Stimulated activated CD4-positive, alpha-beta T cell treated with anti-CD3 and anti-CD28 coated beads, TNF-alpha, amount 100 ng/mL, for 24 hours (primary cell): Measurements from ENCODE around the gene HPDL.
"Not testable (repeated sequence)": the region's sequence is repeated elsewhere in the genome, so short reads cannot be mapped to it uniquely, and the experiment has no call there.

Experiments used
- DNase-seq, 3 experiments: peaks; one replicate each; pipeline ENCODE4 v3.0.0-alpha.2; 2020; ENCODE audit warnings: low read depth in 3 of 3

Gene HPDL

DNA sequence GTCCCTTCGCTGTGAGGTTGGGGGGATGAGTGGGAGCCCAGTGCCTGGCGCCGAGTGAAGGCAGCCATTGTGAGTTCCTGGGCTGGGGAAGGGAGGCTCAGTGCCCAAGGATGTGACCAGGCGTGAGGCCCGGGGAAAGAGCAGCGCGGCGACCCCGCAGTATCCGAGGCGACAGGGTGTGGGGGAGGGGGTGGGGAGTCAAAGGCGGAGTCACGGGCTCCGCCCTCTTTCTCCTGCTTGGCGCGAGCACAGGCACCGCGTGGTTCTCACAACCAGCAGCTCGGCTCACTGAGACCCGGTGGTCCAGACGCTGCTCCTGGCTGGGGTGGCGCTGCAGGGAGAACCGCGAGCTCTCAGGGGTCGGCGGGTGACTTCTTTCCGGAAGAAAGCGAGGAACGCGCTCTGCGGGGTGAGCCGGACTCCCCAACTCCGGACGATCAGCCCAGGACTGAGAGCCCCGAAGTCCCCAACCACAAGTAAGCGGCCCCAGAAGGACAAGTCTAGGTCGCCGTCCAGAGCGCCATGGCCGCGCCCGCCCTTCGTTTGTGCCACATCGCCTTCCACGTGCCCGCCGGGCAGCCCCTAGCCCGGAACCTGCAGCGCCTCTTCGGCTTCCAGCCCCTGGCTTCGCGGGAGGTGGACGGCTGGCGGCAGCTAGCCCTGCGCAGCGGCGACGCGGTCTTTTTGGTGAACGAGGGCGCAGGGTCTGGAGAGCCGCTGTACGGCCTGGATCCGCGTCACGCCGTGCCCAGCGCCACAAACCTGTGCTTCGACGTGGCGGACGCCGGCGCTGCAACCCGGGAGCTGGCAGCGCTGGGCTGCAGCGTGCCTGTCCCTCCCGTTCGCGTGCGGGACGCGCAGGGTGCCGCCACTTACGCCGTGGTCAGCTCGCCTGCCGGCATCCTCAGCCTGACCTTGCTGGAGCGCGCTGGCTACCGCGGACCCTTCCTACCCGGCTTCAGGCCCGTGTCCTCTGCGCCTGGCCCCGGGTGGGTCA is at the start of gene HPDL:
Gene HPDL (plus strand): TSS at position 269 of the 997 bp plus-strand sequence. CDS start 254 bp downstream, at position 523.
- DNase-seq, result peak; percentile 47 to 83 (median 57)

DNA sequence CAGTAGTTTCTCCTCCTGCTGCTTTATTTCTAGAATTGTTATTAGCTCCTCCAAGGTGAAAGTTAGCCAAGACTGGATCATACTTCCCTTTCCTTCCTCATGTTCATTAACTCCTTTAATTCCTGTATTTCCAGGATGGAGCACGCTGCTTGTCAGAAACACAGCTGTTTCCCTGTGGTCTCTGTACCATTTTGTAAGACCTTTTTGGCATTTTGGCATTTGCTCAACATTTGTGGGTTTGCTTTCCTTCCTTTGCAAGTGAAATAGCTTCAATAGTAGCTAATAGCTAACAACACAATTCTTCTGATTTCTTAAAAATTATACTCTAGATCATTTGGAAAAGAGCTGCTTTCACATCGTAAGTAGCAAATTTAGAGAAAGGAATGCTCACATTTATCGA is 44.3 kb upstream of the HPDL start:
- DNase-seq, result no peak

DNA sequence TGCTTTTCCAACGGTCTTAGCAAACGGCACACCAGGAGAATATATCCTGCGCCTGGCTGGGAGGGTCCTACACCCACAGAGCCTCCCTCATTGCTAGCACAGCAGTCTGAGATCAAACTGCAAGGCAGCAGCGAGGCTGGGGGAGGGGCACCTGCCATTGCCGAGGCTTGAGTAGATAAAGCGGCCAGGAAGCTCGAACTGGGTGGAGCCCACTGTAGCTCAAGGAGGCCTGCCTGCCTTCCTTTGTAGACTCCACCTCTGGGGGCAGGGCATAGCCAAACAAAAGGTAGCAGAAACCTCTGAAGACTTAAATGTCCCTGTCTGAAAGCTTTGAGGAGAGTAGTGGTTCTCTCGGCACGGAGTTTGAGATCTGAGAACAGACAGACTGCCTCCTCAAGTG is 41.8 kb upstream of the HPDL start:
- not testable (repeated sequence) for DNase-seq

DNA sequence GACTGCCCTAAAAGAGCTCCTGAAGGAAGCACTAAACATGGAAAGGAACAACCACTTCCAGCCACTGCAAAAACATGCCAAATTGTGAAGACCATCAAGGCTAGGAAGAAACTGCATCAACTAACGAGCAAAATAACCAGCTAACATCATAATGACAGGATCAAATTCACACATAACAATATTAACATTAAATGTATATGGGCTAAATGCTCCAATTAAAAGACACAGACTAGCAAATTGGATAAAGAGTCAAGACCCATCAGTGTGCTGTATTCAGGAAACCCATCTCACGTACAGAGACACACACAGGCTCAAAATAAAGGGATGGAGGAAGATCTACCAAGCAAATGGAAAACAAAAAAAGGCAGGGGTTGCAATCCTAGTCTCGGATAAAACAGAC is 40.2 kb upstream of the HPDL start:
- DNase-seq, result not testable (repeated sequence)

DNA sequence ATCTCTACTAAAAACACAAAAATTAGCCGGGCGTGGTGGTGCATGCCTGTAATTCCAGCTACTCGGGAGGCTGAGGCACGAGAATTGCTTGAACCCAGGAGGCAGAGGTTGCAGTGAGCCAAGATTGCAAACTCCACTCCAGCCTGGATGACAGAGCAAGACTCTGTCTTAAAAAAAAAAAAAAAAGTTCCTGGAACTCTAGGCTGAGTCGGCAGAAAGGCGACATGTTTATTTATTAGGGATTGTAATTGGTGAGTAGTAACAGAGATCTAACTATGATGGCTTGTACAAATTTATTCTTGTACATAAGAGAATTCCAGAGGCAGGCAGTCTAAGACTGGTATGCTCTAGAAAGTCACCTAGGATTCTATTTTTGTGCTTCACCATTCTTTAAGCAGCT is 35.7 kb upstream of the HPDL start:
- DNase-seq, result not testable (repeated sequence)

DNA sequence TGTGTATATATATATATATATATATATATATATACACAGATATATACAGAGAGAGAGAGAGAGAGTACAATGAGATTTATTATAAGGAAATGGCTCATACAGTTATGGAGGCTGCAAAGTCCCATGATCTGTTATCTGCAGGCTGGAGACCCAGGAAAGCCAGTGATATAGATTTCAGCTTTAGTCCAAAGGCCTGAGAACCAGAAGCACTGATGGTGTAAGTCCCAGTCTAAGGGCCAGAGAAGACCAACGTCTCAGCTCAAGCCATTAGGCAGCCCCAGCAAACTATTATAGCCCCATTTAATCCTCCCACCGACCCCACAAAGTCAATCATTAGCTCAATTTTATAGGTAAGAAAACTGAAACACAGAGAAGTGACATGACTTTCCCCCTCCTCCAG is 35.0 kb upstream of the HPDL start:
- no peak for DNase-seq

DNA sequence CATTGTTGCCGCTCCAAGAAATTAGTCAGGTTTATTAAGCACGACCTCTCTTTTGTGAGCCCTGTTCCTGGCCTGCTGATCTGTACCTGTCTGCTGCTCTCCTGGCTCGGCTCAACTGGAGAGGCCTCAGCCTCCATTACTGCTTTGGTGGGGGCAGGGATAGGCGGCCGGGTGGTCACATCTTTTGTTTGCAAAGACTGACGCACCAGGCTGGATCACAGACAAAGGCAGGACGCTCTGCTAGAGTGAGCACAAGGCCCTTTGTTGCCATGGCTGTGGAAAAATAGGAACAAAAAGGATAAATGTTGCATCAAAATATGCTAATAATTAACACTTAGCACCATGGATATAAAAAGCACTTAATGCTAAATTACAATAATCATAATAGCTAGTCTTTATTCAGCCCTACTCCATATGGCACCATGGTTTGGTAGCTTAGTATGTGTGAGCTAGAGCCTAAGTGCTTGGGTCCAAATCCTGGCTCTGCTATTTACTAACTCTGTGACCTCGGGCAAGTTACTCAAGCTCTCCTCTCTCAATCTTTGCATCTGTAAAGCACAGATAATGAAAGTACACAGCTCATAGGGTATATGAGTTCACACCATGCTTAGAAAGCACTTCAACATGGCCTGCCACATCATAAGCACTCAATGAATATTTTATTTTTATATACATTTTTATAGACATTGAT is 28.9 kb upstream of the HPDL start:
- no peak for DNase-seq

DNA sequence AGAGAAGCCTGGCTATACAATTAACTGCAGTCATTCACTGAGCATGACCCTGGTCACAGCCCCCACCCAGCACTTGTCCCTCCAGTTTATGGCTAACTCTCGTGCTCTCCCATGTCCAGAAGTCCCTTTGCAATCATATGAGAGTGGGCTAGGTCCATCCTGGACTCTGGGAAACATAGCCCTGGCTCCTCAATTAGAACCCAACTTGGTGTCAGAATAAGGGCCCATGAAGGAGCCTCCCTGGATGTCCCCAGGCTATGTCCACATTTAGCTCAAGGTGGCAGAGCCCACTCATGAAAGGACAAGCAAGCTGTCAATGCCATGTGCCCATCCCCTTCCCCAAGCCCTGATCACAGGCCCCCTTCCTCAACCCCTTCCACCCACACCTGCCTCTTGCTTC is 27.4 kb upstream of the HPDL start:
- DNase-seq, result no peak

DNA sequence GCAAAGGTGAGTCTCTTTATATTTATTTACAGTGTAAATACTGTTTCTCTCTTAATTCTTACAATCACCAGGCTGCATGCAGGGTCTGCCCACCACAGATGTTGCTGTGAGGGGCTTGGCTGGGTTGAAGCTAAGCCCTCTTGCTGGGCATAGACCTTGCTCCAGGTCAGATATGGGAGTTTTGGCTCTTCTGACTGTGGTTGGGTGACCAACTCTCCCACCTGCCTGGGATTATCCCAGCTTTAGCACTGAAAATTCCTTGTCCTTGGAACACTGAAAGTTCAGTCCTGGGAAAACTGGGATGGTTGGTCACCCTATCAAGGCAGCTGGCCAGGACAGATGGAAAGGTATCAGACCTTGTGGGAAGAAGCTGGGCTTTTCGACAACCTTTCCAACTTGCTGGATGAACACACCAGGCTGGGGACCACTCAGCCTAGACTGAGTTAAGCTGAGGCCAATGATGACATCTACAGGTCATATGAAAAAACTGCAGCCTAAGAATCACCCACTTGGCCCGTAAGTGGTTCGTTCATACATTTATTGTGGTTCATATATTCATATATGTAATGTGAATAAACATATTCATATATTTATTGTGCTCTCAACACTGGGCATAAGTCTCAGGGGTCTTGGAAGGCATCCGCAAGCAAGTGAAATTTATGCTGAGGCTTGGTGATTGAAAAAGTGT is 26.6 kb upstream of the HPDL start:
- peak in 2 of 3 experiments; percentile 21 to 22 for DNase-seq

DNA sequence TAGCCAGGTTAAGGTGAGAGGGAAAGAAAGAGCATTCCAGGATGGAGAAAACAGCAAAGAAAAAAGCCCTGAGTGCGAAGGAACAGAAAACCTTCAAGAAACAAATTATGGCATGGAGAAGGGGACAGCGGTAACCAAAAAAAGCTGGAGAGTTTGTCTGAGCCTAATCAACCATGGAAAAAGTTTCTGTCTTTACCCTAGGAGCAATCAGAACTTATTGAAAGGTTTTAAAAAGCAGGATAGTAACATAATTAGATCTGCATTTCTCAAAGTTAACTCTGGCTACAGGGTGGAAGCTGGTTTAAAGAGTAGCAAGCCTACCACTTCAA is 26.1 kb upstream of the HPDL start:
- DNase-seq, result no peak

DNA sequence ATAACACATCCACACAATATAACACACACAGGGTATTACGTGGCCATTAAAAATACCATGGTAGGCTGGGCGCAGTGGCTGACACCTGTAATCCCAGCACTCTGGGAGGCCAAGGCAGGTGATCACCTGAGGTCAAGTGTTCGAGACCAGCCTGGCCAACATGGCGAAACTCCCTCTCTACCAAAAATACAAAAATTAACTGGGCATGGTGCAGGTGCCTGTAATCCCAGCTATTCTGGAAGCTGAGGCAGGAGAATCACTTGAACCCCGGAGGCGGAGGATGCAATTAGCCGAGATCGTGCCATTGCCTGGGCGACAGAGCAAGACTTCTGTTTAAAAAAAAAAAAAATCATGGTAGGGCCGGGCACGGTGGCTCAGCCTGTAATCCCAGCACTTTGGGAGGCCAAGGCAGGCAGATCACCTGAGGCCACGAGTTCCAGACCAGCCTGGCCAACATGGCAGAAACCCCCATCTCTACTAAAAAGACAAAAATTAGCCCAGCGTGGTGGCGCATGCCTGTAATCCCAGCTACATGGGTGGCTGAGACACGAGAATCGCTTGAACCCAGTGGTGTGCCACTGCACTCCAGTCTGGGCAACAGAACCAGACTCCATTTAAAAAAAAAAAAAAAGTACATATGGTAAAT is 24.1 kb upstream of the HPDL start:
- no peak for DNase-seq

DNA sequence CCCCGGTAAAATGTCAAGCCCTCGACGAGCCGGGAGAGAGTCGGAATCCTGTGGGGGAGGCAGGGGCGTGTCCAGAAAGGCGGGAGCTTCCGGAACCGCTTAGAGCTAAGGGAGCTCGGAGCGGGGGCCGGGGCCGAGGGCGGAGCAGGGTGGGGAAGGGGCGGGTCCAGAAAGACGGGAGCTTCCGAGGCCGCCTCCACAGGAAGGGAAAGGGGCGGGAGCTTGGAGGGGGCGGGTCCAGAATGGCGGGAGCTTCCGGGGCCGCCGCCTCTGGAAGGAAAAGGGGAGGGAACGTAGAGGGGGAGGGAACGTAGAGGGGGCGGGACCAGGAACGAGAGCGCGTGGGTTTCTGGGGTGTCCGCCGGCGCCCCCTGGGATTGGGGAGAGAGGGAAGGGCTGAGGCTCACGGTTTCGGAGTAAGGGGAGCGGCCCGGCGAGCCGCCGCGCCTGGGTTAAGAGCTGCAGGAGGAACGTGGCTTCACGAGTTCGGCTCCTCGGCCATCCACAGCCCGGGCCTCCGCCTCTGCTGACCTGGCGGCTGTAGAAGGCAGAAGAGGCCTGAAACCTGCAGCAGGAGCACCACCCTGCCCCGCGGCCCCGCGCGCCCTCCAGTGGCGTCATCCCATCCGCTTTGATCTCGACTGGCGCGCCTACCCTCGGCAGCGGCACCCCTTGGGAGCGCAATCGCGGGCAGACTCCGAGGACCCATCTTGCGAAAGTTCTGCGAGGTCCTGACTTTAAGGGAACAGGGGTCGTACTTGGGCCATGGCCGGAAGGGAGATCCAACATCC is 23.0 kb upstream of the HPDL start:
- peak; percentile 97 to 100 (median 97) for DNase-seq

DNA sequence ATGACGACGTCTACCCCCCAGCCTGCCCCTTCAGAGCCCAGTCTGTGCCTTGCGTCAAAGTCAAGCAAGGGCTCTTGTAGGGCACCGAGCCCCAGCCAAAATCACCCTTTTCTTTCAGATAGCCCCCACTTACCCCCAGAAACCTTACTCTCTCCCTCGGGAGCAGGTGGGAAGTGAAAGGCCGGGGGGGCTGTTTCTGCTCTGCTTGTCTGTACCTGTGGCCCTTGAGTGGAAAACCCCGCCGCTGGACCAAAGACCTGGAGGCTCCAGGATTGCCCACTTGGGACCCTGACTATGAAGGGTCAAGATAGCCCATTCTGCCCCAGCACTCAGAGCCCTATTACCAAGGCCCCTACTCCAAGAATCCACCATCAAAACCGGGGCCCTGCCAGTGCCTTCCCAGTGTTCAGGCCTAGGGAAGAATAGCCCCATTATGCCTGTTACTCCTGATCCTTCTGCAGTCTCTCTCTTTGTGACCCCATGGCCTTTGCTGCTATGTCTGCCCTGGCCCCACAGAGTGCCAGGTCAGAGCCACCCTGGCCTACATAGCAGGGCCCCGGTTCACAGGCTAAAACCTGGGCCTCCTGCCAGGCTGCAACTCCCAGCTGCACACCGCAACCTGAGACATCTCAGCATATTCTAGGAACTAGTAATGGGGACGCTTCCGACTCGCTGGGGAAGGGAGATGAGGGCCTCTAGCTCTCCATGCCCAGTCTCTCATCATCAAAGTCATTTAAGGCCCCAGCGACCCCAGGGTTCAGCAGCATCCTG is 22.2 kb upstream of the HPDL start:
- DNase-seq, result no peak

DNA sequence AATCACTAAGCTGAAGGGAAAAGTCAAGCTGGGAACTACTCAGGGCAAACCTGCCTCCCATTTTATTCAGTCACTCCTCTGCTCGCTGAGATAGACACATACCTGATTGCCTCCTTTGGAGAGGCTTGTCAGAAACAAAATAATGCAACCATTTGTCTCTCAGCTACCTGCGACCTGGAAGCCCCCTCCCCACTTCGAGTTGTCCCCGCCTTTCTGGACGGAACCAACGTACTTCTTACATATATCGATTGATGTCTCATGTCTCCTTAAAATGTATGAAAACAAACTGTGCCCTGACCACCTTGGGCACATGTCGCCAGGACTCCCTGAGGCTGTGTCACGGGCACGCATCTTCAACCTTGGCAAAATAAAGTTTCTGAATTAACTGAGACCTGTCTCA is 21.5 kb upstream of the HPDL start:
- DNase-seq, result no peak

DNA sequence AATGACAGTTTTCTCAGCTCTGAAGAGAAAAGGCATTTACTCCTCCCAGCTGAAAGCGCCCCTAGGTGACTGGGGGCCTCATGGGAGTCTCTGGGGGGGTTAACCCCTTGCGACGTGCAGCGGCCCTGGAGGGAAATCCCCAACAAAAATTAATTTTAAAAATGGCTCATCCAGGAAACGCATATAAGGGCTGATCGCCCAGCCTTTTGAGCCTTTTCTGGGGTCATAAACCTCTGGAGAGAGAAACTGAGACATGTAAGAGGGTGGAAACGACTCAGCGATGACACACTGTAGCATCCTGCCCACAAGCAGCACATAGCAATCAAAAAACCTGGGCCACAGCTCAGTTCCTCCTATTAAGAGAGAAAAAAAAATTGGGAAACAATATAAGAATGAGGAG is 20.4 kb upstream of the HPDL start:
- peak in 2 of 3 experiments; percentile 15 to 54 for DNase-seq

DNA sequence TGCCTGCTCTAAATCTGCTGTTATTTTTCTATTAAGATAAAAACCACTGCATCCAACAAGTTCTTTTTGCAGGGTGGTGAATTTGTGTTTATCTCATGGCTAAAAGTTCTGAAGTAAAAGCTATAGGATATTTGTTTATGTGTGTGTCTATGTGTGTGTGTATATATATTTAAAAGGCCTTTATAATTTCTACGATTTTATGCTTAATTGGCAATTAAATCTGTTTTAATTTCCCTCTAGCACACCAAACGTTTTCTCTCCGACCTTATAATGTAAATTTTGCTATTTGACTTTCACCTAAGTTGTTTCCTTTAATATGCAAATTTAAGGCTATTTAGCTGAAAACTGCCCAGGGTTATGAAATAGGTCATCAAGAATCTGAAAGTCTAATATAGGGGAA is 19.8 kb upstream of the HPDL start:
- DNase-seq, result no peak

DNA sequence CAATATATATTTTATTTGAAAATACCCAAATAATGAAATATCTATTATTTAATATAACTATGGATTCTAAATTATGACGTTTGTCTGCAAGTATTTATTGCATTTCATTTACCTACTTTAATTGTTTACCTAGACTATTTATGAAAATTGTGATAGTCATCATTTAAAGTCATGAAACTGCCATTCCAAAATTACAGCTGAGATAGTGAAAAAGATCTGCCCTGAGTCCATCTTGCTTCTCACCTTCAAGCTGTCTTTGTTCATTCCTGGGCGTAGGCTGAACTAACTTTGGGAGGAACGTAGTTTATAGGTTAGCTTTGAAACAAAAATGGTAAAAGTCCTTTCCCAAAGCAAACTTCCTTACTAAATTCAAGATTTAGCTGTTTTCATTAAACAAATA is 12.4 kb upstream of the HPDL start:
- no peak for DNase-seq

DNA sequence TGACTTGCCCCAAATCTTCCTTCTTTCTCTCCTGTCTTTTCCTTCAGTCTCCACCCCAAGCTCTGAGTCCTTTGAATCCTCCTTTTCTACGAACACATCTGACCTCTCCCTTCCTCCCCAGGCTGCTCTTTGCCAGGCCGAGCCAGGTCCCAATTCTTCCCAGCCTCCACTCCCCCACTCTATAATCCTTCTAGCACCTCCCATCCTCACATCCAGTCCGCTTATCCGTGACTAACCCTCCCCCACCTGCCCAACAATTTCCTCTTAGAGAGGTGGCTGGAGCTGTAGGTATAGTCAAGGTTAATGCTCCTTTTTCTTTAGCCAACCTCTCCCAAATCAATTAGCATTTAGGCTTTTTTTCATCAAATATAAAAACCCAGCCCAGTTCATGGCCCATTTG is 9.5 kb upstream of the HPDL start:
- no peak for DNase-seq

DNA sequence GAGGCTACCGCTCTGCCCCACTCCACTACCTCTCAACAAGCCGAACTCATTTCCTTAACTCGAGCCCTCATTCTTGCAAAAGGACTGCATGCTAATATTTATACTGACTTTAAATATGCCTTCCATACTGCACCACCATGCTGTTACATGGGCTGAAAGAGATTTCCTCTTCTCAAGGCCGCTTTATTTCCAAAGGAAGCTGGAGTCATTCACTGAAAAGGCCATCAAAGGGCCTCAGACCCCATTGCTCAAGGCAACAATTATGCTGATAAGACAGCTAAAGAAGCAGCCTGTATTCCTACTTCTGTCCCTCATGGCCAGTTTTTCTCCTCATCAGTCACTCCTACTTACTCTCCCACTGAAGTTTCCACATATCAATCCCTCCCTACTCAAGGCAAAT is 6.9 kb upstream of the HPDL start:
- no peak for DNase-seq

DNA sequence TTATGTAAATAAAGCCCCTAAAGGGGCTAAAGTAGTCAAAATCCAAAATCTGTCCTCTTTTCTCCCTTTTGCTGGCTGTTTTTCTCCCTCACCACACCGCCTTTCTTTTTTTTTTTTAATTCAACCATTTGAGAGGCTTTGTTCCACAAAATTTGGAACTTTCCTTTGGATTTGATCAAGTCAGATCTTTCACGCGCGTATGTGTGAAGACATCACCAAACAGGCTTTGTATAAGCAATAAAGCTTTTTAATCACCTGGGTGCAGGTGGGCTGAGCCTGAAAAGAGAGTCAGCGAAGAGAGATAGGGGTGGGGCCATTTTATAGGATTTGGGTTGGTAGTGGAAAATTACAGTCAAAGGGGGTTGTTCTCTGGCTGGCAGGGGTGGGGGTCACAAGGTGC is 5.3 kb upstream of the HPDL start:
- DNase-seq, result no peak
